HepG2 (cell line): ENCODE data around the gene PARP15. TPM values are rescaled to one million over a fixed set of nuclear protein-coding genes. Genes with fewer than 3 reads are reported as not detected.

Source experiments
- ATAC-seq: fragments of 200-7000 bp; cut with Tn5 transposase; 3 replicates; pipeline ENCODE4 v1.9.1; 2020; ENCODE audit warnings: mild to moderate bottlenecking, moderate library complexity
- BruUV-seq: library from RNA; stranded (reverse); fragments of 400-500 nt; replicated peaks from 2 replicates; lab custom pipeline; 2021; lab: Mats Ljungman, UMichigan
- CTCF ChIA-PET: fragments of 300-600 bp; formaldehyde crosslinking; extraction: SDS; loops from one replicate; lab custom pipeline; 2021; ENCODE audit warnings: low total read pairs, inconsistent platforms, low intra/inter-chr PET ratio; lab: Yijun Ruan, JAX
- POLR2A ChIA-PET: fragments of 350-600 bp; sonication (Branson Sonifier 250); formaldehyde crosslinking; loops from one replicate; lab custom pipeline; 2020; ENCODE audit warnings: antibody characterized with exemption, inconsistent platforms; lab: Yijun Ruan, JAX
- DNase-seq: peaks from one replicate; pipeline ENCODE4 v3.0.0-alpha.2; 2015; ENCODE audit warnings: low spot score
- FAIRE-seq: peaks from 3 replicates; lab custom pipeline; 2011; peaks lifted over from hg19 to GRCh38; lab: Jason Lieb, UNC
- H2AFZ ChIP-seq: one replicate; pipeline ENCODE4 v1.6.1; 2011; ENCODE audit warnings: low read length, inconsistent platforms
- H3K27ac ChIP-seq: fragments of 300-600 bp; 3 replicates; pipeline ENCODE4 v1.8.0; 2011; ENCODE audit warnings: mixed run types, mild to moderate bottlenecking, mixed read lengths, low read length, inconsistent platforms; ENCODE audit not compliant: insufficient read depth; ENCODE audit errors: extremely low read length
- H3K27me3 ChIP-seq, 2 experiments: fragments of 200-600 bp in 1 of 2; 2 replicates in 1 of 2; 3 replicates in 1 of 2; pipeline versions ENCODE4 v1.6.0 to v1.8.0; 2011; ENCODE audit warnings: low read length in 2 of 2, mild to moderate bottlenecking in 2 of 2, moderate library complexity in 2 of 2, inconsistent platforms in 1 of 2; ENCODE audit not compliant: insufficient read depth in 2 of 2, control insufficient read depth in 1 of 2
- H3K36me3 ChIP-seq, 2 experiments: fragments of 200-600 bp in 1 of 2; replicated peaks in 1 of 2; 2 replicates in 1 of 2; 3 replicates in 1 of 2; pipeline versions ENCODE4 v1.5.1 to v1.8.0; 2011; ENCODE audit warnings: low read length in 2 of 2, inconsistent platforms in 1 of 2; ENCODE audit not compliant: insufficient read depth in 2 of 2, control insufficient read depth in 1 of 2
- H3K4me1 ChIP-seq: 2 replicates; pipeline ENCODE4 v1.5.1; 2012; ENCODE audit warnings: low read length, inconsistent platforms; ENCODE audit not compliant: insufficient read depth
- H3K4me2 ChIP-seq: 2 replicates; pipeline ENCODE4 v1.6.0; 2011; ENCODE audit warnings: low read depth, low read length, inconsistent platforms
- H3K4me3 ChIP-seq, 3 experiments: fragments of 200-600 bp in 1 of 3; sonication (generic), shearing (Covaris generic) in 1 of 3; replicated peaks in 1 of 3; 2 replicates each; pipeline ENCODE4 v1.5.1; 2011 to 2016; ENCODE audit warnings: low read length in 3 of 3, inconsistent platforms in 2 of 3, low read depth in 2 of 3, mild to moderate bottlenecking in 2 of 3, control low read depth in 1 of 3, mixed read lengths in 1 of 3; ENCODE audit not compliant: insufficient read depth in 1 of 3
- H3K79me2 ChIP-seq: one replicate; pipeline ENCODE4 v1.6.1; 2011; ENCODE audit warnings: low read length, inconsistent platforms; ENCODE audit not compliant: insufficient read depth
- H3K9ac ChIP-seq: 2 replicates; pipeline ENCODE4 v1.6.0; 2011; ENCODE audit warnings: mild to moderate bottlenecking, low read depth, low read length, inconsistent platforms; ENCODE audit not compliant: insufficient read depth
- H3K9me3 ChIP-seq: 2 replicates; pipeline ENCODE4 v1.5.1; 2012; ENCODE audit warnings: mild to moderate bottlenecking, low read length
- H4K20me1 ChIP-seq: 2 replicates; pipeline ENCODE4 v1.6.0; 2011; ENCODE audit warnings: inconsistent platforms, mild to moderate bottlenecking, low read length, moderate library complexity; ENCODE audit not compliant: insufficient read depth
- ATF4 ChIP-seq, 2 experiments: fragments of 450-650 bp in 1 of 2; sonication (generic) in 1 of 2; formaldehyde crosslinking; IDR thresholded peaks; 2 replicates each; pipeline versions ENCODE4 v1.5.0 to v1.8.0; 2020 to 2022; ENCODE audit warnings: mild to moderate bottlenecking in 1 of 2, missing genetic modification reagents in 1 of 2
- BCL6 ChIP-seq: IDR thresholded peaks from 2 replicates; pipeline ENCODE4 v1.6.1; 2016; ENCODE audit warnings: missing genetic modification reagents, missing compliant biosample characterization
- CCAR2 ChIP-seq: fragments of 200-400 bp; formaldehyde crosslinking; optimal IDR thresholded peaks from 2 replicates; pipeline ENCODE3; 2018; ENCODE audit warnings: low read depth, mild to moderate bottlenecking, low read length, moderate library complexity
- ESRRA ChIP-seq: sonication (generic); formaldehyde crosslinking; IDR thresholded peaks from 2 replicates; pipeline ENCODE4 v1.5.1; 2020; ENCODE audit warnings: mild to moderate bottlenecking, low read depth, missing genetic modification reagents
- FIP1L1 ChIP-seq: fragments of 200-400 bp; formaldehyde crosslinking; IDR thresholded peaks from 2 replicates; pipeline ENCODE4 v1.6.1; 2018; ENCODE audit warnings: low read depth, mild to moderate bottlenecking, low read length, moderate library complexity, borderline replicate concordance; ENCODE audit not compliant: insufficient read depth
- FOXJ3 ChIP-seq: sonication (generic); formaldehyde crosslinking; IDR thresholded peaks from 2 replicates; pipeline ENCODE4 v1.4.0; 2020; ENCODE audit warnings: missing genetic modification reagents, mild to moderate bottlenecking, borderline replicate concordance
- HOXA5 ChIP-seq: sonication (generic); formaldehyde crosslinking; IDR thresholded peaks from 2 replicates; pipeline ENCODE4 v1.4.0; 2020; ENCODE audit warnings: missing genetic modification reagents
- JUNB ChIP-seq: sonication (generic); formaldehyde crosslinking; IDR thresholded peaks from 2 replicates; pipeline ENCODE4 v1.8.0; 2022; ENCODE audit warnings: missing genetic modification reagents, mild to moderate bottlenecking, borderline replicate concordance
- KLF11 ChIP-seq: IDR thresholded peaks from 2 replicates; pipeline ENCODE4 v1.6.1; 2016; ENCODE audit warnings: missing compliant biosample characterization
- MTF2 ChIP-seq: sonication (generic); formaldehyde crosslinking; IDR thresholded peaks from 2 replicates; pipeline ENCODE4 v1.5.0; 2020; ENCODE audit warnings: missing genetic modification reagents, borderline replicate concordance
- NCOA2 ChIP-seq: sonication (generic); formaldehyde crosslinking; IDR thresholded peaks from 2 replicates; pipeline ENCODE4 v1.8.0; 2022; ENCODE audit warnings: inconsistent platforms
- NR2F2 ChIP-seq: IDR thresholded peaks from 2 replicates; pipeline ENCODE4 v1.6.1; 2012; ENCODE audit warnings: low read depth, inconsistent platforms, borderline replicate concordance
- POGZ ChIP-seq: sonication (generic); formaldehyde crosslinking; IDR thresholded peaks from 2 replicates; pipeline ENCODE4 v1.4.0; 2020; ENCODE audit warnings: mild to moderate bottlenecking, missing genetic modification reagents
- RARG ChIP-seq: sonication (generic); formaldehyde crosslinking; IDR thresholded peaks from 2 replicates; pipeline ENCODE4 v1.4.0; 2020; ENCODE audit warnings: low read depth, mild to moderate bottlenecking, missing genetic modification reagents
- ZFP37 ChIP-seq: sonication (generic); formaldehyde crosslinking; IDR thresholded peaks from 2 replicates; pipeline ENCODE4 v1.4.0; 2020; ENCODE audit warnings: missing genetic modification reagents, borderline replicate concordance
- ZNF260 ChIP-seq: sonication (generic); formaldehyde crosslinking; IDR thresholded peaks from 2 replicates; pipeline ENCODE4 v1.4.0; 2020; ENCODE audit warnings: missing genetic modification reagents, low read depth, mild to moderate bottlenecking, borderline replicate concordance
- ZNF431 ChIP-seq: sonication (generic); formaldehyde crosslinking; IDR thresholded peaks from 2 replicates; pipeline ENCODE4 v1.9.0; 2022; ENCODE audit warnings: missing genetic modification reagents, low read depth, mild to moderate bottlenecking, borderline replicate concordance
- ZNF546 ChIP-seq: sonication (generic); formaldehyde crosslinking; conservative IDR thresholded peaks from 2 replicates; pipeline ENCODE4 v1.8.1; 2023; ENCODE audit warnings: mild to moderate bottlenecking, missing genetic modification reagents
- WGBS: methylation state at CpG from one replicate; pipeline ENCODE4 v1.1.6; 2017; ENCODE audit warnings: low lambda C conversion rate; 5-methylcytosine and 5-hydroxymethylcytosine counted together
- in situ Hi-C: cut with HindIII; loops from 2 replicates; pipeline ENCODE4 v1.10.0; 2017; ENCODE audit warnings: low pct_unique_long_range_greater_than_20kb; ENCODE audit not compliant: extremely low pct_ligation_motif_present
- intact Hi-C: fragments of 100-400 bp; cut with micrococcal nuclease; formaldehyde crosslinking; loops from one replicate; pipeline ENCODE4 v1.10.0; 2022; ENCODE audit not compliant: unreplicated experiment
- polyA plus RNA-seq, 8 experiments: library from polyadenylated mRNA; depleted of rRNA in 3 of 8; stranded (reverse) in 7 of 8; unstranded in 1 of 8; fragments of >200 nt; fragmentation: Illumina TruSeq in 4 of 8; extraction: Trizol in 4 of 8; gene quantifications; 2 replicates each; pipeline versions ENCODE4 v1.2.1 to v1.2.3, GENCODE V29; 2011 to 2016; ENCODE audit warnings: low read depth in 4 of 8, missing spikeins in 1 of 8, mixed read lengths in 1 of 8; ENCODE audit not compliant: insufficient read depth in 1 of 8
- total RNA-seq, 5 experiments: library from RNA; depleted of rRNA; stranded (reverse); fragments of >200 nt; fragmentation: Illumina TruSeq; extraction: Trizol; gene quantifications; 2 replicates each; pipeline ENCODE4 v1.2.3, GENCODE V29; 2016; ENCODE audit warnings: low read depth in 1 of 5
- TF ChIP-seq, protein P1 (sequence below): IDR thresholded peaks from 2 replicates; pipeline ENCODE4 v1.6.1; 2018; ENCODE audit warnings: missing genetic modification reagents

PARP15 gene
- total and polyA plus RNA-seq, 2 of the 13 experiments (the other 11 are each of a cell fraction or from before 2014, with no cell fraction given), result 0.02 TPM; not detected in 1

DNA sequence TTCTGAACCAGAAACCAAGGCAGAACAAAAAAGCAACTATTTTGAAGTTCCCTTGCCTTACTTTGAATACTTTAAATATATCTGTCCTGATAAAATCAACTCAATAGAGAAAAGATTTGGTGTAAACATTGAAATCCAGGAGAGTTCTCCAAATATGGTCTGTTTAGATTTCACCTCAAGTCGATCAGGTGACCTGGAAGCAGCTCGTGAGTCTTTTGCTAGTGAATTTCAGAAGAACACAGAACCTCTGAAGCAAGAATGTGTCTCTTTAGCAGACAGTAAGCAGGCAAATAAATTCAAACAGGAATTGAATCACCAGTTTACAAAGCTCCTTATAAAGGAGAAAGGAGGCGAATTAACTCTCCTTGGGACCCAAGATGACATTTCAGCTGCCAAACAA, 8.7 kb upstream of the PARP15 start:
- Histone ChIP-seq H2AFZ (no peak overlapping the region), H3K79me2 (peaks cover 2% of the 10 kb centered on the region), H3K9ac (no peak overlapping the region), H3K9me3 (no peaks in the 10 kb centered on the region), H3K27ac (no peak overlapping the region), H3K27me3 (no peaks in the 10 kb centered on the region), H3K36me3 (peaks cover 4 to 17% of the 10 kb centered on the region in 2 experiments; a peak in 4 of 5 replicates), H3K4me2 (no peak overlapping the region), H3K4me3 (no peak overlapping the region), H4K20me1 (no peaks in the 10 kb centered on the region), H3K4me1 (peaks cover 25% of the 10 kb centered on the region)
- TF ChIP-seq KLF11 (CRISPR knock-in tag), result no peak
- TF ChIP-seq ZNF431, result no peak
- TF ChIP-seq BCL6, result no peak
- TF ChIP-seq CCAR2, result no peak
- no peak for TF ChIP-seq ESRRA (CRISPR knock-in tag)
- no peak for TF ChIP-seq ZNF260 (CRISPR knock-in tag)
- no peak for TF ChIP-seq NCOA2
- TF ChIP-seq, protein P1, sequence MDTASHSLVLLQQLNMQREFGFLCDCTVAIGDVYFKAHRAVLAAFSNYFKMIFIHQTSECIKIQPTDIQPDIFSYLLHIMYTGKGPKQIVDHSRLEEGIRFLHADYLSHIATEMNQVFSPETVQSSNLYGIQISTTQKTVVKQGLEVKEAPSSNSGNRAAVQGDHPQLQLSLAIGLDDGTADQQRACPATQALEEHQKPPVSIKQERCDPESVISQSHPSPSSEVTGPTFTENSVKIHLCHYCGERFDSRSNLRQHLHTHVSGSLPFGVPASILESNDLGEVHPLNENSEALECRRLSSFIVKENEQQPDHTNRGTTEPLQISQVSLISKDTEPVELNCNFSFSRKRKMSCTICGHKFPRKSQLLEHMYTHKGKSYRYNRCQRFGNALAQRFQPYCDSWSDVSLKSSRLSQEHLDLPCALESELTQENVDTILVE, result no peak
- no peak for TF ChIP-seq HOXA5 (CRISPR knock-in tag)
- ATAC-seq, result no peak
- intact Hi-C loops (no loop called here), in situ Hi-C loops (no loop called here)
- FAIRE-seq, result no peak
- POLR2A ChIA-PET, result no interaction called here
- BruUV-seq, result no TSS peak
- WGBS, result 81% methylated on average over 3 of the region's 3 CpGs
- no peak for DNase-seq
- CTCF ChIA-PET, result no interaction called here

DNA sequence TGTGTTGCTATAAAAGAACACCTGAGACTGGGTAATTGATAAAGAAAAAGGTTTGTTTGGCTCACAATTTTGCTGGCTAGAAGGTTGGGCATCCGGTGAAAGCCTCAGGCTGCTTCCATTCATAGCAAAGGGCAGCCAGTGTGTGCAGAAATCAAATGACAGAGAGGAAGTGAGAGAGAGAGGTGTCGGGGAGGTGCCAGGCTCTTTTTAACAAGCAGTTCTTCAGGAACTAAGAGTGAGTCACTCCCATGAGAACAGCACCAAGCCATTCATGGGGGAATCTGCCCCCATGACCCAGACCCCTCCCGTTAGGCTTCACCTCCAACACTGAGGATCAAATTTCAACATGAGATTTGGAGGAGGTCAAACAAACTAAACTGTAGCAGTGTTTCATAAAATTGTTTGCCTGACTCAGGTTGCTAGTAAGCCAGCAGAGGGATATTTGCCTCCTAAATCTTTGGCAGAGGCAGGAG, 4.5 kb upstream of the PARP15 start:
- in situ Hi-C loops (no loop called here), intact Hi-C loops (no loop called here)
- Histone ChIP-seq H3K4me1 (peaks cover 26% of the 10 kb centered on the region), H3K27me3 (no peaks in the 10 kb centered on the region), H3K4me2 (peak overlapping the region; percentile 31), H3K36me3 (peaks cover 0 to 8% of the 10 kb centered on the region in 2 experiments; a peak in 1 of 5 replicates), H3K9me3 (no peaks in the 10 kb centered on the region), H2AFZ (no peak overlapping the region), H3K79me2 (no peaks in the 10 kb centered on the region), H4K20me1 (no peaks in the 10 kb centered on the region), H3K4me3 (no peak overlapping the region), H3K9ac (no peak overlapping the region), H3K27ac (no peak overlapping the region)
- whole genome bisulfite sequencing, result 18% methylated on average over 3 of the region's 3 CpGs
- ChIA-PET POLR2A (no interaction called here), CTCF (no interaction called here)
- FAIRE-seq (peak; percentile 90), ATAC-seq (peak; percentile 94), DNase-seq (peak; percentile 88)
- BruUV-seq, result TSS peak; percentile 11
- no peak for TF ChIP-seq FIP1L1
- TF ChIP-seq ZNF546, result no peak
- no peak for TF ChIP-seq RARG (CRISPR knock-in tag)
- no peak for TF ChIP-seq ZFP37 (CRISPR knock-in tag)
- 0 out of 4 replicates have a peak, but pooled peaks of 1 of the 2 experiments have one; percentile 20 for TF ChIP-seq ATF4 (CRISPR knock-in tag; IDR thresholded peaks at IDR 0.05)
- TF ChIP-seq JUNB (CRISPR knock-in tag), result no peak
- peak; percentile 35; the same call in 1 of the 2 replicates for TF ChIP-seq FOXJ3 (CRISPR knock-in tag)
- peak; percentile 87 for TF ChIP-seq NR2F2
- no peak for TF ChIP-seq MTF2 (CRISPR knock-in tag)
- TF ChIP-seq POGZ (CRISPR knock-in tag), result peak; percentile 69
